ENCODE measurements around the gene ADAM33.

- TF ChIP-seq CTCF (conservative IDR thresholded peaks at IDR 0.05), result no peak
- no peak for TF ChIP-seq EZH2 (IDR thresholded peaks at IDR 0.05; ENCODE audit: low read depth)
Observed at GRCh38 chr20:3632311-3633004, 49.4 kb downstream of the ADAM33 start.
